ENCODE measurements around the gene ZNF354B. TPM values are rescaled to one million over a fixed set of nuclear protein-coding genes. Genes with fewer than 3 reads are reported as not detected.

ZNF354B gene
- total and polyA plus RNA-seq, 2 of the 8 experiments (the other 6 are each of a cell fraction or from before 2014, with no cell fraction given), result 5.0 to 10.8 TPM

GRCh38 chr5:178849316-178849715 lies 10.4 kb upstream of the ZNF354B start (continued):
- TF ChIP-seq CHD7 (IDR thresholded peaks at IDR 0.05; ENCODE audit: insufficient replicate concordance, low read length) (no peak), HDAC6 (IDR thresholded peaks at IDR 0.05; ENCODE audit: low read depth, low read length) (no peak), E2F6 (IDR thresholded peaks at IDR 0.05) (no peak), CHD1 (IDR thresholded peaks at IDR 0.05; ENCODE audit: low read depth, low read length) (no peak), USF2 (IDR thresholded peaks at IDR 0.05; ENCODE audit: low read length) (no peak), RBBP5 (IDR thresholded peaks at IDR 0.05; ENCODE audit: borderline replicate concordance, low read depth, low read length) (no peak), TEAD4 (IDR thresholded peaks at IDR 0.05; ENCODE audit: low read depth, low read length) (no peak), GABPA (IDR thresholded peaks at IDR 0.05; ENCODE audit: borderline replicate concordance, insufficient read depth, low read length) (no peak), TBP (IDR thresholded peaks at IDR 0.05; ENCODE audit: low read depth, low read length) (no peak), KDM4A (IDR thresholded peaks at IDR 0.05; ENCODE audit: low read depth, low read length, severe bottlenecking) (no peak)

Measured in H1 (cell line).